GM06990 (cell line): ENCODE measurements around the gene GUSB.
"Not testable (repeated sequence)": the region's sequence is repeated elsewhere in the genome, so short reads cannot be mapped to it uniquely, and the experiment has no call there.

ENCODE experiments used
- DNase-seq: peaks from one replicate; pipeline ENCODE4 v3.0.0-alpha.2; 2011; ENCODE audit not compliant: insufficient read length; ENCODE audit errors: extremely low read depth
- H3K27me3 ChIP-seq: replicated peaks from 2 replicates; pipeline ENCODE4 v1.6.0; 2011; ENCODE audit warnings: low read length; ENCODE audit not compliant: control insufficient read depth, insufficient read depth
- H3K36me3 ChIP-seq: 2 replicates; pipeline ENCODE4 v1.5.1; 2011; ENCODE audit warnings: low read length; ENCODE audit not compliant: control insufficient read depth, insufficient read depth
- H3K4me3 ChIP-seq: replicated peaks from 2 replicates; pipeline ENCODE4 v1.5.1; 2011; ENCODE audit warnings: low read depth, mild to moderate bottlenecking, control low read depth, low read length
- CTCF ChIP-seq: IDR thresholded peaks from 2 replicates; pipeline ENCODE4 v1.5.1; 2011; ENCODE audit warnings: low read length, control low read depth, mild to moderate bottlenecking, inconsistent platforms; ENCODE audit not compliant: insufficient read depth, poor library complexity, severe bottlenecking

The GUSB gene

GRCh38 chr7:65981965-65982792 is at the start of gene GUSB:
Gene GUSB (minus strand): TSS chr7:65982213. CDS start chr7:65982183, 30 bp downstream.
- Histone ChIP-seq H3K27me3 (no peaks in the 10 kb centered on the region), H3K4me3 (peak within 1 kb of the TSS; percentile 85), H3K36me3 (peaks cover 5% of the 10 kb centered on the region)
- no peak for TF ChIP-seq CTCF
- DNase-seq = peak; percentile 93

- not testable (repeated sequence) for H3K27me3 ChIP-seq, H3K36me3 ChIP-seq, H3K4me3 ChIP-seq, DNase-seq
These were observed 46.3 kb upstream of the GUSB start for GRCh38 chr7:66028342-66028741.

- no peak for TF ChIP-seq CTCF
- DNase-seq = no peak
- H3K36me3 ChIP-seq = no peaks in the 10 kb centered on the region
- H3K27me3 ChIP-seq = no peaks in the 10 kb centered on the region
- no peak overlapping the region for H3K4me3 ChIP-seq
These were observed 34.1 kb upstream of the GUSB start for GRCh38 chr7:66016131-66016461.

GRCh38 chr7:66015440-66016130 is 33.6 kb upstream of the GUSB start:
- Histone ChIP-seq H3K4me3 (no peak overlapping the region), H3K36me3 (no peaks in the 10 kb centered on the region), H3K27me3 (no peaks in the 10 kb centered on the region)
- no peak for TF ChIP-seq CTCF
- DNase-seq = no peak

GRCh38 chr7:66013938-66014337 is 31.9 kb upstream of the GUSB start:
- Histone ChIP-seq H3K4me3 (no peak overlapping the region), H3K36me3 (no peaks in the 10 kb centered on the region), H3K27me3 (no peaks in the 10 kb centered on the region)
- DNase-seq = no peak
- peak; percentile 49 for TF ChIP-seq CTCF

GRCh38 chr7:66007232-66007631 is 25.2 kb upstream of the GUSB start:
- TF ChIP-seq CTCF = no peak
- DNase-seq = no peak
- Histone ChIP-seq H3K27me3 (no peaks in the 10 kb centered on the region), H3K4me3 (no peak overlapping the region), H3K36me3 (no peaks in the 10 kb centered on the region)

GRCh38 chr7:66005115-66005671 is 23.2 kb upstream of the GUSB start:
- DNase-seq, H3K27me3 ChIP-seq, H3K36me3 ChIP-seq, H3K4me3 ChIP-seq: not testable (repeated sequence)

- not testable (repeated sequence) for H3K4me3 ChIP-seq, DNase-seq, H3K27me3 ChIP-seq, H3K36me3 ChIP-seq
These were observed 18.9 kb upstream of the GUSB start for GRCh38 chr7:66000823-66001417.
